HepG2 (cell line): ENCODE measurements around the gene C20orf144. TPM values are rescaled to one million over a fixed set of nuclear protein-coding genes. Genes with fewer than 3 reads are reported as not detected.

Source experiments
- ATAC-seq: fragments of 200-7000 bp; cut with Tn5 transposase; 3 replicates; pipeline ENCODE4 v1.9.1; 2020; ENCODE audit warnings: mild to moderate bottlenecking, moderate library complexity
- BruUV-seq: library from RNA; stranded (reverse); fragments of 400-500 nt; replicated peaks from 2 replicates; lab custom pipeline; 2021; lab: Mats Ljungman, UMichigan
- CTCF ChIA-PET: fragments of 300-600 bp; formaldehyde crosslinking; extraction: SDS; loops from one replicate; lab custom pipeline; 2021; ENCODE audit warnings: low total read pairs, inconsistent platforms, low intra/inter-chr PET ratio; lab: Yijun Ruan, JAX
- POLR2A ChIA-PET: fragments of 350-600 bp; sonication (Branson Sonifier 250); formaldehyde crosslinking; loops from one replicate; lab custom pipeline; 2020; ENCODE audit warnings: antibody characterized with exemption, inconsistent platforms; lab: Yijun Ruan, JAX
- DNase-seq: peaks from one replicate; pipeline ENCODE4 v3.0.0-alpha.2; 2015; ENCODE audit warnings: low spot score
- FAIRE-seq: peaks from 3 replicates; lab custom pipeline; 2011; peaks lifted over from hg19 to GRCh38; lab: Jason Lieb, UNC
- H2AFZ ChIP-seq: one replicate; pipeline ENCODE4 v1.6.1; 2011; ENCODE audit warnings: low read length, inconsistent platforms
- H3K27ac ChIP-seq: fragments of 300-600 bp; 3 replicates; pipeline ENCODE4 v1.8.0; 2011; ENCODE audit warnings: mixed run types, mild to moderate bottlenecking, mixed read lengths, low read length, inconsistent platforms; ENCODE audit not compliant: insufficient read depth; ENCODE audit errors: extremely low read length
- H3K27me3 ChIP-seq, 2 experiments: fragments of 200-600 bp in 1 of 2; 2 replicates in 1 of 2; 3 replicates in 1 of 2; pipeline versions ENCODE4 v1.6.0 to v1.8.0; 2011; ENCODE audit warnings: low read length in 2 of 2, mild to moderate bottlenecking in 2 of 2, moderate library complexity in 2 of 2, inconsistent platforms in 1 of 2; ENCODE audit not compliant: insufficient read depth in 2 of 2, control insufficient read depth in 1 of 2
- H3K36me3 ChIP-seq, 2 experiments: fragments of 200-600 bp in 1 of 2; replicated peaks in 1 of 2; 2 replicates in 1 of 2; 3 replicates in 1 of 2; pipeline versions ENCODE4 v1.5.1 to v1.8.0; 2011; ENCODE audit warnings: low read length in 2 of 2, inconsistent platforms in 1 of 2; ENCODE audit not compliant: insufficient read depth in 2 of 2, control insufficient read depth in 1 of 2
- H3K4me1 ChIP-seq: 2 replicates; pipeline ENCODE4 v1.5.1; 2012; ENCODE audit warnings: low read length, inconsistent platforms; ENCODE audit not compliant: insufficient read depth
- H3K4me2 ChIP-seq: 2 replicates; pipeline ENCODE4 v1.6.0; 2011; ENCODE audit warnings: low read depth, low read length, inconsistent platforms
- H3K4me3 ChIP-seq, 3 experiments: fragments of 200-600 bp in 1 of 3; sonication (generic), shearing (Covaris generic) in 1 of 3; replicated peaks in 1 of 3; 2 replicates each; pipeline ENCODE4 v1.5.1; 2011 to 2016; ENCODE audit warnings: low read length in 3 of 3, inconsistent platforms in 2 of 3, low read depth in 2 of 3, mild to moderate bottlenecking in 2 of 3, control low read depth in 1 of 3, mixed read lengths in 1 of 3; ENCODE audit not compliant: insufficient read depth in 1 of 3
- H3K79me2 ChIP-seq: one replicate; pipeline ENCODE4 v1.6.1; 2011; ENCODE audit warnings: low read length, inconsistent platforms; ENCODE audit not compliant: insufficient read depth
- H3K9ac ChIP-seq: 2 replicates; pipeline ENCODE4 v1.6.0; 2011; ENCODE audit warnings: mild to moderate bottlenecking, low read depth, low read length, inconsistent platforms; ENCODE audit not compliant: insufficient read depth
- H3K9me3 ChIP-seq: 2 replicates; pipeline ENCODE4 v1.5.1; 2012; ENCODE audit warnings: mild to moderate bottlenecking, low read length
- H4K20me1 ChIP-seq: 2 replicates; pipeline ENCODE4 v1.6.0; 2011; ENCODE audit warnings: inconsistent platforms, mild to moderate bottlenecking, low read length, moderate library complexity; ENCODE audit not compliant: insufficient read depth
- AGO2 ChIP-seq: fragments of 200-400 bp; formaldehyde crosslinking; optimal IDR thresholded peaks from 2 replicates; pipeline ENCODE3; 2017; ENCODE audit warnings: mild to moderate bottlenecking, low read depth, low read length, moderate library complexity
- DNMT1 ChIP-seq: sonication (generic); formaldehyde crosslinking; IDR thresholded peaks from 2 replicates; pipeline ENCODE4 v1.5.1; 2020; ENCODE audit warnings: mild to moderate bottlenecking, missing genetic modification reagents
- DPF2 ChIP-seq: sonication (generic); formaldehyde crosslinking; IDR thresholded peaks from 2 replicates; pipeline ENCODE4 v1.4.0; 2020; ENCODE audit warnings: mild to moderate bottlenecking, low read depth, missing genetic modification reagents, borderline replicate concordance
- ETV5 ChIP-seq: IDR thresholded peaks from 2 replicates; pipeline ENCODE4 v1.6.1; 2018; ENCODE audit warnings: missing biosample characterization, missing genetic modification reagents, inconsistent platforms, borderline replicate concordance
- EZH2 ChIP-seq: conservative IDR thresholded peaks from 2 replicates; pipeline ENCODE4 v1.6.1; 2012; ENCODE audit warnings: mild to moderate bottlenecking, low read depth, low read length, moderate library complexity
- NFE2L2 ChIP-seq: fragments of 150-350 bp; IDR thresholded peaks from 2 replicates; pipeline ENCODE4 v1.6.1; 2014; ENCODE audit warnings: low read length
- NR3C1 ChIP-seq: sonication (generic); formaldehyde crosslinking; IDR thresholded peaks from 2 replicates; pipeline ENCODE4 v1.4.0; 2020; ENCODE audit warnings: missing genetic modification reagents
- TCF7 ChIP-seq: sonication (generic); IDR thresholded peaks from 2 replicates; pipeline ENCODE4 v1.6.1; 2016; ENCODE audit warnings: antibody characterized with exemption, low read depth
- ZNF263 ChIP-seq: sonication (generic); formaldehyde crosslinking; IDR thresholded peaks from 2 replicates; pipeline ENCODE4 v1.4.0; 2020; ENCODE audit warnings: missing genetic modification reagents
- ZNF530 ChIP-seq: sonication (generic); formaldehyde crosslinking; IDR thresholded peaks from 2 replicates; pipeline ENCODE4 v1.5.0; 2020; ENCODE audit warnings: low read depth, mild to moderate bottlenecking, missing genetic modification reagents
- ZNF75D ChIP-seq: sonication (generic); formaldehyde crosslinking; IDR thresholded peaks from 2 replicates; pipeline ENCODE4 v1.8.1; 2023; ENCODE audit warnings: missing genetic modification reagents, mild to moderate bottlenecking, borderline replicate concordance
- ZNF879 ChIP-seq: sonication (generic); formaldehyde crosslinking; IDR thresholded peaks from 2 replicates; pipeline ENCODE4 v1.8.1; 2023; ENCODE audit warnings: missing genetic modification reagents
- WGBS: methylation state at CpG from one replicate; pipeline ENCODE4 v1.1.6; 2017; ENCODE audit warnings: low lambda C conversion rate; 5-methylcytosine and 5-hydroxymethylcytosine counted together
- in situ Hi-C: cut with HindIII; loops from 2 replicates; pipeline ENCODE4 v1.10.0; 2017; ENCODE audit warnings: low pct_unique_long_range_greater_than_20kb; ENCODE audit not compliant: extremely low pct_ligation_motif_present
- intact Hi-C: fragments of 100-400 bp; cut with micrococcal nuclease; formaldehyde crosslinking; loops from one replicate; pipeline ENCODE4 v1.10.0; 2022; ENCODE audit not compliant: unreplicated experiment
- polyA plus RNA-seq, 8 experiments: library from polyadenylated mRNA; depleted of rRNA in 3 of 8; stranded (reverse) in 7 of 8; unstranded in 1 of 8; fragments of >200 nt; fragmentation: Illumina TruSeq in 4 of 8; extraction: Trizol in 4 of 8; gene quantifications; 2 replicates each; pipeline versions ENCODE4 v1.2.1 to v1.2.3, GENCODE V29; 2011 to 2016; ENCODE audit warnings: low read depth in 4 of 8, missing spikeins in 1 of 8, mixed read lengths in 1 of 8; ENCODE audit not compliant: insufficient read depth in 1 of 8
- total RNA-seq, 5 experiments: library from RNA; depleted of rRNA; stranded (reverse); fragments of >200 nt; fragmentation: Illumina TruSeq; extraction: Trizol; gene quantifications; 2 replicates each; pipeline ENCODE4 v1.2.3, GENCODE V29; 2016; ENCODE audit warnings: low read depth in 1 of 5
- TF ChIP-seq, protein P1 (sequence below): sonication (generic); formaldehyde crosslinking; IDR thresholded peaks from 2 replicates; pipeline ENCODE4 v1.4.0; 2020; ENCODE audit warnings: missing genetic modification reagents
- TF ChIP-seq, protein P2 (sequence below), 2 experiments: fragments of 450-650 bp in 1 of 2; sonication (generic) in 1 of 2; formaldehyde crosslinking; IDR thresholded peaks; 2 replicates each; pipeline versions ENCODE4 v1.5.0 to v1.8.0; 2020 to 2022; ENCODE audit warnings: mild to moderate bottlenecking in 1 of 2, missing genetic modification reagents in 1 of 2
- TF ChIP-seq, protein P3 (sequence below): sonication (generic); formaldehyde crosslinking; IDR thresholded peaks from 2 replicates; pipeline ENCODE4 v1.4.0; 2020; ENCODE audit warnings: missing genetic modification reagents
- TF ChIP-seq, protein P4 (sequence below): sonication (generic); formaldehyde crosslinking; IDR thresholded peaks from 2 replicates; pipeline ENCODE4 v1.4.0; 2020; ENCODE audit warnings: missing genetic modification reagents, mild to moderate bottlenecking, borderline replicate concordance

C20orf144 gene
- total and polyA plus RNA-seq, 2 of the 13 experiments (the other 11 are each of a cell fraction or from before 2014, with no cell fraction given): 0.09 to 0.16 TPM

DNA sequence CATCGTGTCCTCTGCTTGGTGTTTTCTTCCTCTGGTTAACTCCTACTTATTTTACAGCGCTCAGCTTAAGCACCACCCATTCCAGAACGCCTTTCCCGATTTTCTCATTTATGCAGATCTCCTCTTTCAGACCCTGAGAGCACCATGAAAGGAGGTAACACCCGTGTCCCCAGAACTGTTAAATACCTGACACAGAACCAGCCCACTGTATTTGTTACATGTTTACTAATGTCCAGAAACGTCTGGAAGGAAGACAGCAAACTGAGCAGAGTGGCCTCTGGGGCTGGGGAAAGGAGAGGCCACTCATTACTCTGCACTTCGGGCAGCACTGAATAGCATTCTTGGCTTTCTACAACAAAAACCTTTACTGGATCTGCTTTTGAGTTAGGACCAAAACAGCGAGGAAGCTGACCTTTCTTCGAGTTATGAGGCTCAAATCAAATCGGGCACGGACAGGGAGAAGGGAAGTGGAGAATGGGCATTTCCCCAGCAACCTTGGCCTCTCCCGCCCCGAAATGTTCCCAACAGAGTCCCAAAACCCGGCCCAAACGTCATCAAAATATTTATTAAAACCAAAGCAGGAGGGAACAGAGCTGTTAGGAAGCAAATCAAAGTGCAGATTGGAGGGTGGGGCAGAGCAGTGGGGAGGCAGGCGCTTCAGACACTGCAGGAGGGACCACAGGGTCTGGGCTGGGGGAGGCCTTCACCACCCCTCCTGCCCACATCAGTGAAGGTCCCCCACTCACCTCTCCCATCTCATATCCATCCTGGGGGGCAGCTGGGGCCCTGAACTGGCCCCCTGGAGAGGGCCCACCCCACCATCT is 13.2 kb downstream of the C20orf144 start (continued):
- TF ChIP-seq EZH2 (no peak), NR3C1 (no peak), NFE2L2 (no peak)
- TF ChIP-seq, protein P1, sequence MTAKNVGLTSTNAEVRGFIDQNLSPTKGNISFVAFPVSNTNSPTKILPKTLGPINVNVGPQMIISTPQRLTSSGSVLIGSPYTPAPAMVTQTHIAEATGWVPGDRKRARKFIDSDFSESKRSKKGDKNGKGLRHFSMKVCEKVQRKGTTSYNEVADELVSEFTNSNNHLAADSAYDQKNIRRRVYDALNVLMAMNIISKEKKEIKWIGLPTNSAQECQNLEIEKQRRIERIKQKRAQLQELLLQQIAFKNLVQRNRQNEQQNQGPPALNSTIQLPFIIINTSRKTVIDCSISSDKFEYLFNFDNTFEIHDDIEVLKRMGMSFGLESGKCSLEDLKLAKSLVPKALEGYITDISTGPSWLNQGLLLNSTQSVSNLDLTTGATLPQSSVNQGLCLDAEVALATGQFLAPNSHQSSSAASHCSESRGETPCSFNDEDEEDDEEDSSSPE: 0 out of 2 replicates have a peak, but pooled peaks have one; percentile 16
- TF ChIP-seq, all 625 proteins: peak for 22

DNA sequence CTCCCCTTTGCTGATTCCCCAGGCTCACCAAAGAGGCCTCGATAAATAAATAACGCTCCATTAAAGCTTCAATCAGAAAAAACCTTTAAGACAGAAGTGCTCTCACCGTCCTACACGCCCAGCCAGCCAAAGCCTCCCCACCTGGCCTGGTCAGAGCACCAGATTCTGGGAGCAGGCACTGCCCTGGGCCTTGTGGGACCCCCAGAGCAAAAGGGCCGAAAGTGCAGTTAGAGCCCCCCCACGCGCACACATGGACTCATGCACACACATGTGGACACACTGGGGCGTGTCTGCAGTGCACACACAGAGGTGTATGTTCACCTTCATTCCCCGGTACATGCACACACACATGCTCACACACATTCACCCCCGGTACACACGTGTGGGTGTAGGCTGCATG is 14.0 kb downstream of the C20orf144 start:
- in situ Hi-C loops (no loop called here), intact Hi-C loops (no loop called here)
- ChIA-PET CTCF (no interaction called here), POLR2A (interaction anchor here (2.6 kb wide), 1 partner anchor 9 kb away, joined by 14 read pairs; no protein-coding TSS in a partner anchor)
- TF ChIP-seq DNMT1: 0 out of 2 replicates have a peak, but pooled peaks have one; percentile 5
- TF ChIP-seq ETV5 (CRISPR knock-in tag): no peak
- no peak for TF ChIP-seq ZNF530 (CRISPR knock-in tag)
- TF ChIP-seq, protein P2, sequence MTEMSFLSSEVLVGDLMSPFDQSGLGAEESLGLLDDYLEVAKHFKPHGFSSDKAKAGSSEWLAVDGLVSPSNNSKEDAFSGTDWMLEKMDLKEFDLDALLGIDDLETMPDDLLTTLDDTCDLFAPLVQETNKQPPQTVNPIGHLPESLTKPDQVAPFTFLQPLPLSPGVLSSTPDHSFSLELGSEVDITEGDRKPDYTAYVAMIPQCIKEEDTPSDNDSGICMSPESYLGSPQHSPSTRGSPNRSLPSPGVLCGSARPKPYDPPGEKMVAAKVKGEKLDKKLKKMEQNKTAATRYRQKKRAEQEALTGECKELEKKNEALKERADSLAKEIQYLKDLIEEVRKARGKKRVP (CRISPR knock-in tag; IDR thresholded peaks at IDR 0.05): no peak
- TF ChIP-seq, protein P3, sequence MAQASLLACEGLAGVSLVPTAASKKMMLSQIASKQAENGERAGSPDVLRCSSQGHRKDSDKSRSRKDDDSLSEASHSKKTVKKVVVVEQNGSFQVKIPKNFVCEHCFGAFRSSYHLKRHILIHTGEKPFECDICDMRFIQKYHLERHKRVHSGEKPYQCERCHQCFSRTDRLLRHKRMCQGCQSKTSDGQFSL: peak; percentile 75; the same call in 1 of the 2 replicates
- TF ChIP-seq ZNF879 (CRISPR knock-in tag): no peak
- no peak for TF ChIP-seq ZNF75D (CRISPR knock-in tag)
- TF ChIP-seq, protein P4, sequence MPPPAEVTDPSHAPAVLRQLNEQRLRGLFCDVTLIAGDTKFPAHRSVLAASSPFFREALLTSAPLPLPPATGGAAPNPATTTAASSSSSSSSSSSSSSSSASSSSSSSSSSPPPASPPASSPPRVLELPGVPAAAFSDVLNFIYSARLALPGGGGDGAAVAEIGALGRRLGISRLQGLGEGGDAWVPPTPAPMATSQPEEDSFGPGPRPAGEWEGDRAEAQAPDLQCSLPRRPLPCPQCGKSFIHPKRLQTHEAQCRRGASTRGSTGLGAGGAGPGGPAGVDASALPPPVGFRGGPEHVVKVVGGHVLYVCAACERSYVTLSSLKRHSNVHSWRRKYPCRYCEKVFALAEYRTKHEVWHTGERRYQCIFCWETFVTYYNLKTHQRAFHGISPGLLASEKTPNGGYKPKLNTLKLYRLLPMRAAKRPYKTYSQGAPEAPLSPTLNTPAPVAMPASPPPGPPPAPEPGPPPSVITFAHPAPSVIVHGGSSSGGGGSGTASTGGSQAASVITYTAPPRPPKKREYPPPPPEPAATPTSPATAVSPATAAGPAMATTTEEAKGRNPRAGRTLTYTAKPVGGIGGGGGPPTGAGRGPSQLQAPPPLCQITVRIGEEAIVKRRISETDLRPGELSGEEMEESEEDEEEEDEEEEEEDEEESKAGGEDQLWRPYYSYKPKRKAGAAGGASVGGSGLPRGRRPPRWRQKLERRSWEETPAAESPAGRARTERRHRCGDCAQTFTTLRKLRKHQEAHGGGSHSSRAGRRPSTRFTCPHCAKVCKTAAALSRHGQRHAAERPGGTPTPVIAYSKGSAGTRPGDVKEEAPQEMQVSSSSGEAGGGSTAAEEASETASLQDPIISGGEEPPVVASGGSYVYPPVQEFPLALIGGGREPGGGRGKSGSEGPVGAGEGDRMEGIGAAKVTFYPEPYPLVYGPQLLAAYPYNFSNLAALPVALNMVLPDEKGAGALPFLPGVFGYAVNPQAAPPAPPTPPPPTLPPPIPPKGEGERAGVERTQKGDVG (CRISPR knock-in tag): 0 out of 2 replicates have a peak, but pooled peaks have one; percentile 13
- TF ChIP-seq TCF7: no peak
- no peak for TF ChIP-seq ZNF263 (CRISPR knock-in tag)
- no peak for TF ChIP-seq DPF2 (CRISPR knock-in tag)
- peak; percentile 36 for TF ChIP-seq AGO2
- FAIRE-seq (no peak), ATAC-seq (no peak), DNase-seq (no peak)
- peaks cover 12 to 39% of the 10 kb centered on the region in 2 experiments for H3K36me3 ChIP-seq
- H2AFZ ChIP-seq: no peak overlapping the region
- no TSS peak for BruUV-seq
- peaks cover 0 to 3% of the 10 kb centered on the region in 2 experiments; a peak in 1 of 5 replicates for H3K27me3 ChIP-seq
- WGBS: 97% methylated on average over 11 of the region's 11 CpGs
- no peak overlapping the region for H3K4me3 ChIP-seq
- 0 out of 2 replicates have a peak, but pooled peaks cover 3% of the 10 kb centered on the region for H4K20me1 ChIP-seq
- H3K9ac ChIP-seq: no peak overlapping the region
- peaks cover 24% of the 10 kb centered on the region for H3K79me2 ChIP-seq
- no peak overlapping the region for H3K4me2 ChIP-seq
- peaks cover 36% of the 10 kb centered on the region for H3K4me1 ChIP-seq
- no peak overlapping the region for H3K27ac ChIP-seq
- H3K9me3 ChIP-seq: no peaks in the 10 kb centered on the region
